ENCODE data around the gene PDSS2. TPM values are rescaled to one million over a fixed set of nuclear protein-coding genes. Genes with fewer than 3 reads are reported as not detected.

The PDSS2 gene
- polyA plus RNA-seq, 3 donors = 10.1 to 13.9 (median 13.3) TPM

DNA sequence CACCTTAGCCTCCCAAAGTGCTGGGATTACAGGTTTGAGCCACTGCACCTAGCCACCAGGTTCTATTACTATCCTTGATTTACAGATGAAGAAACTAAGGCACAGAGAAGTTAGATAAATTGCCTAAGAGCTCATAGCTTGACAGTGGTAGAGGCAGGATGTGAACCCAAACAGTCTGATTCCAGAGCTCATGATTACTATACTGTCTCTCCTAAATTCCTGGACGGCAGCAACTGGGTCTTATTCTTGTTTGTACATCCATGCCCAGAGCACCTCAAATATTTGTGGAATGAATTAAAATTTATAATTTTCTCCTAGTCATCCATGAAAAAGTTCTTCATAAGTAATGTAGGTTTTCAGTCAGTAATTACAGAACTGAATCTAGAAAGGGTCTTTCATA is 15.1 kb downstream of the PDSS2 start:
- Mint-ChIP-seq H3K27me3 (ENCODE audit: low read depth in 3 of 3) (no peaks in the 10 kb centered on the region), H3K36me3 (peaks cover 16 to 28% of the 10 kb centered on the region in 2 donors), H3K9me3 (peaks cover 27 to 34% (median 31%) of the 10 kb centered on the region in 7 donors), H3K4me3 (no peak overlapping the region), H3K27ac (no peak overlapping the region), H3K4me1 (no peaks in the 10 kb centered on the region)
- peaks cover 19% of the 10 kb centered on the region for H3K79me2 ChIP-seq (ENCODE audit: insufficient read depth, low read length)
- intact Hi-C loops (cut with micrococcal nuclease) = no loop called here
- H4K20me1 ChIP-seq (ENCODE audit: insufficient read depth, low read length) = peaks cover 7% of the 10 kb centered on the region
- no peaks in the 10 kb centered on the region for H3K27me3 ChIP-seq (ENCODE audit: control insufficient read depth in 2 of 2, insufficient read depth in 2 of 2, low read length in 2 of 2)
- no CpG with 5 or more reads among the region's 1 CpG for WGBS (ENCODE audit: insufficient coverage)
- no peak overlapping the region for H2AFZ ChIP-seq (ENCODE audit: insufficient read depth, low read depth, low read length, poor library complexity, severe bottlenecking)
- no peak for DNase-seq
- no peak overlapping the region for H3K27ac ChIP-seq (ENCODE audit: low read depth in 1 of 2, low read length in 2 of 2)
- no peak overlapping the region for H3K9ac ChIP-seq (ENCODE audit: insufficient read depth, low read length, poor library complexity, severe bottlenecking)
- no peak overlapping the region for H3K4me3 ChIP-seq (replicated peaks in 1 of 3; ENCODE audit: low read depth in 2 of 3, low read length in 3 of 3)
- peaks cover 0 to 9% of the 10 kb centered on the region in 2 donors for H3K36me3 ChIP-seq (replicated peaks in 1 of 2; ENCODE audit: control insufficient read depth in 1 of 2, insufficient read depth in 2 of 2, low read length in 2 of 2)
- H3K9me3 ChIP-seq (replicated peaks in 1 of 2; ENCODE audit: control insufficient read depth in 1 of 2, insufficient read depth in 1 of 2, low read length in 2 of 2) = peaks cover 24 to 30% of the 10 kb centered on the region in 2 donors
- no peak for TF ChIP-seq CTCF (IDR thresholded peaks at IDR 0.05)
- no peak overlapping the region for H3K4me2 ChIP-seq (replicated peaks; ENCODE audit: extremely low read depth, low read length, poor library complexity, severe bottlenecking)
- no peaks in the 10 kb centered on the region for H3K4me1 ChIP-seq (ENCODE audit: control insufficient read depth in 1 of 2, insufficient read depth in 2 of 2, low read length in 2 of 2)

- DNase-seq = no peak
- peaks cover 15% of the 10 kb centered on the region for H3K79me2 ChIP-seq (ENCODE audit: insufficient read depth, low read length)
- peaks cover 0 to 9% of the 10 kb centered on the region in 2 donors for H3K36me3 ChIP-seq (replicated peaks in 1 of 2; ENCODE audit: control insufficient read depth in 1 of 2, insufficient read depth in 2 of 2, low read length in 2 of 2)
- H3K9ac ChIP-seq (ENCODE audit: insufficient read depth, low read length, poor library complexity, severe bottlenecking) = no peak overlapping the region
- no peak overlapping the region for H2AFZ ChIP-seq (ENCODE audit: insufficient read depth, low read depth, low read length, poor library complexity, severe bottlenecking)
- H3K36me3 Mint-ChIP-seq = peaks cover 17 to 26% of the 10 kb centered on the region in 2 donors
- H3K9me3 Mint-ChIP-seq = peaks cover 22 to 31% (median 27%) of the 10 kb centered on the region in 7 donors
- TF ChIP-seq CTCF (IDR thresholded peaks at IDR 0.05) = no peak
- H4K20me1 ChIP-seq (ENCODE audit: insufficient read depth, low read length) = peaks cover 7% of the 10 kb centered on the region
- WGBS (ENCODE audit: insufficient coverage) = no CpG with 5 or more reads among the region's 7 CpGs
- no peaks in the 10 kb centered on the region for H3K4me1 Mint-ChIP-seq
- H3K27me3 Mint-ChIP-seq (ENCODE audit: low read depth in 3 of 3) = no peaks in the 10 kb centered on the region
- peaks cover 22 to 25% of the 10 kb centered on the region in 2 donors for H3K9me3 ChIP-seq (replicated peaks in 1 of 2; ENCODE audit: control insufficient read depth in 1 of 2, insufficient read depth in 1 of 2, low read length in 2 of 2)
- no peaks in the 10 kb centered on the region for H3K4me1 ChIP-seq (ENCODE audit: control insufficient read depth in 1 of 2, insufficient read depth in 2 of 2, low read length in 2 of 2)
- no peak overlapping the region for H3K4me3 ChIP-seq (replicated peaks in 1 of 3; ENCODE audit: low read depth in 2 of 3, low read length in 3 of 3)
- no peak overlapping the region for H3K4me2 ChIP-seq (replicated peaks; ENCODE audit: extremely low read depth, low read length, poor library complexity, severe bottlenecking)
- H3K27ac Mint-ChIP-seq = no peak overlapping the region
- intact Hi-C loops (cut with micrococcal nuclease) = no loop called here
- no peak overlapping the region for H3K27ac ChIP-seq (ENCODE audit: low read depth in 1 of 2, low read length in 2 of 2)
- no peaks in the 10 kb centered on the region for H3K27me3 ChIP-seq (ENCODE audit: control insufficient read depth in 2 of 2, insufficient read depth in 2 of 2, low read length in 2 of 2)
- no peak overlapping the region for H3K4me3 Mint-ChIP-seq
Observed at GRCh38 chr6:107443608-107444267, 15.6 kb downstream of the PDSS2 start.
